Thymus (tissue), 11 donors: ENCODE results near the gene UTP3. TPM values are rescaled to one million over a fixed set of nuclear protein-coding genes. Genes with fewer than 3 reads are reported as not detected.
A peak's percentile ranks its signal among the peaks of the same experiment; 100 is the strongest.
"Not testable (repeated sequence)": the region's sequence is repeated elsewhere in the genome, so short reads cannot be mapped to it uniquely, and the experiment has no call there.

Source experiments
- DNase-seq, 9 donors: peaks; one replicate each; pipeline ENCODE4 v3.0.0-alpha.2; 2013; ENCODE audit warnings: low spot score in 9 of 9, low read depth in 6 of 9, missing footprints in 1 of 9
- H3K27ac ChIP-seq, 2 donors: one replicate each; pipeline ENCODE4 v1.5.1; 2013; ENCODE audit warnings: control low read depth in 1 of 2, low read depth in 1 of 2, low read length in 1 of 2, mild to moderate bottlenecking in 1 of 2, moderate library complexity in 1 of 2
- H3K27me3 ChIP-seq, 2 donors: one replicate each; pipeline ENCODE4 v1.5.1; 2013; ENCODE audit warnings: low read length in 1 of 2; ENCODE audit not compliant: control insufficient read depth in 2 of 2, insufficient read depth in 1 of 2
- H3K36me3 ChIP-seq, 2 donors: one replicate each; pipeline ENCODE4 v1.5.1; 2013; ENCODE audit warnings: low read length in 1 of 2, mild to moderate bottlenecking in 1 of 2, moderate library complexity in 1 of 2; ENCODE audit not compliant: control insufficient read depth in 2 of 2, insufficient read depth in 2 of 2
- H3K4me1 ChIP-seq, 2 donors: one replicate each; pipeline ENCODE4 v1.5.1; 2013; ENCODE audit warnings: low read length in 2 of 2; ENCODE audit not compliant: control insufficient read depth in 2 of 2, insufficient read depth in 2 of 2
- H3K4me3 ChIP-seq, 2 donors: one replicate each; pipeline ENCODE4 v1.5.1; 2013; ENCODE audit warnings: low read length in 2 of 2, control low read depth in 1 of 2, mild to moderate bottlenecking in 1 of 2
- H3K9me3 ChIP-seq, 2 donors: one replicate each; pipeline ENCODE4 v1.5.1; 2013; ENCODE audit warnings: low read length in 1 of 2, mild to moderate bottlenecking in 1 of 2; ENCODE audit not compliant: control insufficient read depth in 2 of 2, insufficient read depth in 1 of 2
- WGBS: extraction: QIAGEN DNeasy Blood & Tissue Kit; methylation state at CpG from one replicate; pipeline ENCODE4 v1.1.7; 2013; 5-methylcytosine and 5-hydroxymethylcytosine counted together
- polyA plus RNA-seq: library from polyadenylated mRNA; stranded (reverse); fragments of 200-250 nt; gene quantifications from one replicate; pipeline ENCODE4 v1.2.3, GENCODE V29; 2013
- total RNA-seq: library from RNA; stranded (reverse); fragments of 120-200 nt; gene quantifications from one replicate; pipeline ENCODE4 v1.2.4, GENCODE V29; 2013
- donor health status: healthy.

The UTP3 gene
- total and polyA plus RNA-seq, 2 donors, result 30.5 to 53.9 TPM

DNA sequence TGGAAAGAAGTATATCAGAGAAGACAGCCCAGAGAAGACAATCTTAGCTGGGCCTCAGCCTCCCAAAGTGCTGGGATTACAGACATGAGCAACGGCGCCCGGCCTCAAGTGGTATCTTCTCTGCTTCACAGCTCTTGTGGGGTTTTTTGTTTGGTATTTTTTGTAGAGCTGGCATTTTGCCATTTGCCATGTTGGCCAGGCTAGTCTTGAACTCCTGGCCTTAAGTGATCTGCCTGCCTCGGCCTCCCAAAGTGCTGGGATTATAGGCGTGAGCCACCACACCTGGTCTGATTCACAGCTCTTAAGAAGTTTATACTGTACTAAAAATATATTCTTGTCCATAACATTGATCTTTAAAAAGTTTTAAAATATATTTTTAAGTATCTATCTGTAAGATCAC lies 12.4 kb downstream of the UTP3 start:
- Histone ChIP-seq H3K27ac (no peak overlapping the region), H3K4me3 (no peak overlapping the region), H3K36me3 (peaks cover 0 to 5% of the 10 kb centered on the region in 2 donors), H3K4me1 (peaks cover 0 to 2% of the 10 kb centered on the region in 2 donors), H3K9me3 (no peaks in the 10 kb centered on the region), H3K27me3 (no peaks in the 10 kb centered on the region)
- WGBS, result 97% methylated on average over 5 of the region's 5 CpGs
- DNase-seq, result no peak

DNA sequence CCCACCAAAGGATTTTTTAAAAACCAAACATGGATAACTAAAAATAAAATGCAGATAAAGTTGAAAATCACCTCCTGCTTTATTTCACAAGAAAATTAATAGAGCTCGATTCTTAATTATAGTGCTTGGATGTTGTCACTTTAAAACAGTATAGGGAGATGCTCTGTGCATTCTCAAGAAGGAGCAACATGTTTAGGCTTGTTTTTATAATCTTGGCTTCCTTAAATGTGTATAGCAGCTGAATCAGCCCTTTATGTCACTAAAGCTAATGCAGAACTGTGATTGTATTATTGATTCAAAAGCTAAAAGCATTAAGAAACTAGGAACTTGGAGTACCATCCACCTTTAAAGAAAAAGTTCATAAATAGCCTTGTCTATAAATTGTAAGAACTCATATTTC lies 12.9 kb downstream of the UTP3 start:
- no peaks in the 10 kb centered on the region for H3K36me3 ChIP-seq
- no peak overlapping the region for H3K27ac ChIP-seq
- no peak overlapping the region for H3K4me3 ChIP-seq
- peaks cover 0 to 7% of the 10 kb centered on the region in 2 donors for H3K4me1 ChIP-seq
- H3K9me3 ChIP-seq, result no peaks in the 10 kb centered on the region
- H3K27me3 ChIP-seq, result no peaks in the 10 kb centered on the region
- DNase-seq, result no peak
- 96% methylated on average over 1 of the region's 1 CpG for WGBS

DNA sequence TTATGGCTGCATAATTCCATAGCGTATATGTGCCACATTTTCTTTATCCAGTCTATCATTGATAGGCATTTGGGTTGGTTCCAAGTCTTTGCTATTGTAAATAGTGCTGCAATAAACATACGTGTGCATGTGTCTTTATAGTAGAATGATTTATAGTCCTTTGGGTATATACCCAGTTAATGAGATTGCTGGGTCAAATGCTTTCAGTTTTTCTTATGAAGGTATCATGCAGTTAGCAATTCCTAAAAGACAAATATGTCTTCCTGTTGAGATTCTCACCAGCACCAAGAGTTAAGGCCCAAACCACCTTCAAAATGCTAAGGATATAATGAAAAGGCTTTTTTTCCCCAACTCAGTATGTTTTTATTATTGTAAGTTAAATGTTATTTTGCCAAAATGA lies 14.3 kb downstream of the UTP3 start:
- DNase-seq, H3K27me3 ChIP-seq, H3K4me3 ChIP-seq, H3K36me3 ChIP-seq, H3K9me3 ChIP-seq, H3K27ac ChIP-seq: not testable (repeated sequence)
- peaks cover 7 to 16% of the 10 kb centered on the region in 2 donors for H3K4me1 ChIP-seq
- WGBS, result 89% methylated on average over 2 of the region's 2 CpGs

DNA sequence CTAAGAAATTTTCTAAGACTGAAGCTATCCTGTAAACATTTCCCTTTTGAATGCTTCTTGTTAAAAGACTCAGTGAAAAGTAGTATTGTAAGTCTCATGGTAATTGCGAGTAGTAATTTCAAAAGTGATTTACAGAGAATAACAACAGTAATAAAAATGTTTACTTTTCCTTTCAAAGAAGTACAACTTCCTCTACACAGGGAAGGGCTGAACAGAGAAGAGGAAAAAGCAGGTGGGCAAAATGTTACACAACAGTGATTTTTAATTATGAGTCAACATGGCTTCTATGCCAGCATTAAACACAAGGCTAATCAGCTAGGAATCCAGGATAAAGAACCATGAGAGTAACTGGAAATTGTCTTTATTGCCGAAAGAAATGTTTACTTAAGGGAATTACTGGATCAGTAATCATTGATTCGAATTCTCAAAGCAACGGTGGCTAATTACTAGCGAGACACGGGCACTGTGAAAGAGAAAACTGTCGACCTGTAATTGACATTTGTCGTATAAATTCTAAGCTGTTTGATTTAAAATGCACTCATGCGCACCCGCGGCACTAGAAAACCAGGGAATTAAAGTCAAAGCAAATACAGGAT lies 15.4 kb downstream of the UTP3 start:
- WGBS, result 2% methylated on average over 11 of the region's 11 CpGs

DNA sequence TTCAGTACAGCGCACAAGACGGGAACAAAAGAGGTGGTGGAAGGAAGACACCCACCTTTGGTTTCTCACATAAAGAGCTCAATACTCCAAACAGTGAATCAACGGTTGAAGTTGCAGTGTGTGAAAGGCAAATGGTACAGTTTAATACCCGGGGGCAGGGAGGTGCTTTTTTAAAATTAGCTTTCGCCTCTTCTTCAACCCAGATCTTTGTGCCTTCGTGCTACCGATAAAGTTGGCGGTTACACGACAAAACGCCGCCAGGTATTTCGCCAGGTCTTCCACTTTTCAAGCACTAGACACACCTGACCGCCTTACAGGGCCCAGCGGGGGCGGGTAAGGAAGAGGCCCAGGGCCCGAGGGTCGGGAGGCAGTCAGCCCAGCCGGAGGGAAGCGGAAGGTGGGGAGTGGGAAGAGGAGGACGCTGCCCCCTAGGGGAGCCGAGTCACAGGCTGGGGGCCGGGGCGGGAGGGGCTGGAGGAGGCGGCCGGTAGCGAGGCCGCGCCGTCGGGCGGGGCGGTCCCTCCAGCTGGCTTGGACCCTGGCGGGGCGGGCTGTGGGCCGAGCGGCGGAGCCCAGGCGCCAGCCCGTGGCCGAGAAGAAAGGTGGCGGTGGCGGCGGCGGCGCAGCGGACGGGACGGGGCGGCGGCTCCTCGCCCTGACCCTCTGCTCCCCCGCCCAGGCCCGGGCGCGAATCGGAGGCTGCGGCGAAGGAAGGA lies 16.0 kb downstream of the UTP3 start:
- no peaks in the 10 kb centered on the region for H3K9me3 ChIP-seq
- H3K36me3 ChIP-seq, result no peaks in the 10 kb centered on the region
- H3K27ac ChIP-seq, result peak overlapping the region; percentile 88 to 96
- under 1% methylated on average over 58 of the region's 58 CpGs for WGBS
- DNase-seq, result peak in 6 of 9 donors; percentile 58 to 85 (median 68)
- peak overlapping the region; percentile 77 to 97 for H3K4me3 ChIP-seq
- peaks cover 7 to 29% of the 10 kb centered on the region in 2 donors for H3K4me1 ChIP-seq
- H3K27me3 ChIP-seq, result no peaks in the 10 kb centered on the region

More for the DNA sequence above, 15.4 kb downstream of the UTP3 start:
- Histone ChIP-seq H3K9me3 (no peaks in the 10 kb centered on the region), H3K4me1 (peaks cover 7 to 25% of the 10 kb centered on the region in 2 donors), H3K36me3 (no peaks in the 10 kb centered on the region), H3K4me3 (peak overlapping the region; percentile 77 to 97), H3K27me3 (no peaks in the 10 kb centered on the region), H3K27ac (peak overlapping the region; percentile 88 to 96)
- DNase-seq, result peak in 1 of 9 donors; percentile 55

DNA sequence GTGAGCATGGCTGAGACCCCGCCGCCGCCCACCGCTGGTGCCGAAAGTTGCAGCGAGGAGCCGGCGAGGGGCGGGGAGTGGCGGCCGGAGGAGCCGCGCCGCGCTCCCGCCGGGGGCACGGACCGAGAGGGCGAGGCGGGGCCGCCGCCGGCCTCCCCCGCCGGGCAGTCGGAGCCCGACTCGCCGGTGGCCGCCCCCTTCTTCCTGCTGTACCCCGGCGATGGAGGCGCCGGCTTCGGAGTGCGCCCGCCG lies 16.5 kb downstream of the UTP3 start:
- under 1% methylated on average over 39 of the region's 39 CpGs for WGBS
- Histone ChIP-seq H3K27me3 (no peaks in the 10 kb centered on the region), H3K36me3 (no peaks in the 10 kb centered on the region), H3K27ac (peak overlapping the region; percentile 88 to 96), H3K4me3 (peak overlapping the region; percentile 77 to 97), H3K9me3 (no peaks in the 10 kb centered on the region), H3K4me1 (peaks cover 10 to 34% of the 10 kb centered on the region in 2 donors)
- DNase-seq, result no peak

DNA sequence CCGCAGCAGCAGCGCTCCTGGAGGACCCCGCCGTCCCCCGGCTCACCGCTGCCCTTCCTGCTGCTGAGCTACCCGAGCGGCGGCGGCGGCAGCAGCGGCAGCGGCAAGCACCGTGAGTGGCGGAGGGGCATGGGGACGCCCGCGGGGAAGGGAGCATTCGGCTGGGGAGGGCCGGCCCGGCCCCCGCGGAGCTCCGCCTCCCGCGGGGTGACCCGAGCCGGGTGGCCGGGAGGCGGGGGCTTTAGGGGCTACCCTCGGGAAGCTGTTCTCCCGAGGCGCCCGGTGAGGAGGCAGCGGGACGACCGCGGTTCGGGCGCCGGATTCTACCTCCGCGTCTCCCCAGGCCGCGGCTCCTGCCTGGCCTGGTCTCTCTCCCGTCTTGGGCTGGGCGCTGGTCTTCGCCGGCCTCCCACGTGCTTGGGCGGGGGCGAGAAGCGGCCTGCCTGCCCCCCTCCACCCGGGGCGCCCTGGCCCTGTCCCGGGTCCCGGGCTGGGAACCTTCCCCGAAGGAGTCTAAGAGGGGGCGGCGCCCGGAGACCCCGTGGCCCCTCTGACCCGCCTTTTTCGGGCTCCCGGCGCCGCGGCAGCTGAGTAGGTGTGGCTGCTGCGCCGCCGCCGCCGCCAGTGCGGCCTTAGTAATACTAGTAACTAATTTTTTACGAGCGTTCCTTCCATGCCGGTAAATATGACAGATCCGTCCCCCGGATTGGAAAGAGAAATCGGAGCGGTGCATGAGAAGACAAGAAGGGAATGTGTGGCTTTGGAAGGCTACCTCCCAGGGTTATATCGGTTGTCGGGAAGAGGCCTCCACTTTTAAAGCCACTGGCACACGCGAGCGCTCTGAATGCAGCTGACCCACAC lies 17.1 kb downstream of the UTP3 start:
- Histone ChIP-seq H3K4me1 (peaks cover 12 to 35% of the 10 kb centered on the region in 2 donors), H3K36me3 (no peaks in the 10 kb centered on the region), H3K9me3 (no peaks in the 10 kb centered on the region), H3K27ac (peak overlapping the region; percentile 88 to 96), H3K27me3 (no peaks in the 10 kb centered on the region), H3K4me3 (peak overlapping the region; percentile 77 to 97)
- DNase-seq, result peak in 6 of 9 donors; percentile 65 to 89 (median 70)
- WGBS, result under 1% methylated on average over 86 of the region's 86 CpGs

DNA sequence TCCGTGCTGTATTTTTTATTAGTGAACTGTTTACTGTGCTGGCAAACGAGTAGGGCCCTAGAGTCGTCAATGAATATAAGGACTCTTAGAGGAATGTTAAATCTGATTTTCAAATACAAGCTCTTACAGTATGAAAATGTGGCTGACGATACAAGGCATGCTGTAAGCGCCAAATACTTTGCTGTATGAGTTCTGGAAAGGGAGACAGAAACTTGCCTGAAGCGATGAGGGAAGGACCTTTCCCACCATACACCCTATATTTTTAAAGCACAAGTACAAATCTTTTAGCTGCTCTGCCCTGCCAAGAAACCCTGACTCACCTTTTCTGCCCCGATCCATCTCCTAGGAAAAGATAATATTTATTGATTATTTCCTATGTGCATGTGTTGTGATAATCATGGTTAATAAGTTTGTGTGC lies 17.7 kb downstream of the UTP3 start:
- Histone ChIP-seq H3K27ac (peak overlapping the region; percentile 88 to 96), H3K4me3 (peak overlapping the region; percentile 77 to 97), H3K4me1 (peaks cover 12 to 35% of the 10 kb centered on the region in 2 donors), H3K27me3 (no peaks in the 10 kb centered on the region), H3K9me3 (no peaks in the 10 kb centered on the region), H3K36me3 (no peaks in the 10 kb centered on the region)
- WGBS, result 13% methylated on average over 7 of the region's 7 CpGs
- peak in 1 of 9 donors; percentile 55 for DNase-seq

DNA sequence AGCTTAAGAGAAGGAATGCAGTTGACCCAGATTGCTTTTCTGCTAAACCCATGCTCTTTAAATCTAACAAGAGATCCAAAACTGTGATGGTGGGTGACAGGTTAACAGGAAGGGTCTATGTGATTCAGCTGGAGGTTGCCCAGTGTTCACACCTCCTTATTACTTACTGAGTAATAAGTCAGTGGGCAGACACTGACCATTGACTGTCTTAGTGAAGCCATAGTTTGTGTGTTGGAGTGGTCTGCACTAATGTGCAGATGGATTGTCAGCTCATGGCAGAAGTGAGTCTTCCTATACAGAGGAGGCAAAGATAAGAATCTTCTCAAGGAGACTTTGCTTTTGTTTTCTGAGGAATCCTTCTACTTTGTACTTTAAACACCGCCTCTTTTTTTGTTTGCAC lies 18.2 kb downstream of the UTP3 start:
- Histone ChIP-seq H3K4me3 (peak overlapping the region; percentile 77 to 97), H3K27me3 (no peaks in the 10 kb centered on the region), H3K27ac (peak overlapping the region in 1 of 2 donors; percentile 96), H3K36me3 (no peaks in the 10 kb centered on the region), H3K9me3 (no peaks in the 10 kb centered on the region), H3K4me1 (peaks cover 14 to 37% of the 10 kb centered on the region in 2 donors)
- DNase-seq, result peak in 2 of 9 donors; percentile 19 to 47
- WGBS, result 12% methylated on average over 1 of the region's 1 CpG
